Endothelial cell of umbilical vein (primary cell): Measurements from ENCODE around the gene PYGO2. TPM values are rescaled to one million over a fixed set of nuclear protein-coding genes. Genes with fewer than 3 reads are reported as not detected.

Experiments
- BruUV-seq: library from RNA; stranded (reverse); fragments of 400-500 nt; replicated peaks from 2 replicates; lab custom pipeline; 2021; lab: Mats Ljungman, UMichigan
- CTCF ChIA-PET: fragments of 300-600, 350-600 bp; sonication (Branson Sonifier 250); formaldehyde crosslinking; loops from one replicate; lab custom pipeline; 2021; ENCODE audit warnings: antibody characterized with exemption, inconsistent platforms; lab: Charles Lee
- POLR2A ChIA-PET: fragments of 300-600, 350-600 bp; sonication (Branson Sonifier 250); formaldehyde crosslinking; loops from one replicate; lab custom pipeline; 2021; ENCODE audit warnings: antibody characterized with exemption, inconsistent platforms; lab: Charles Lee
- DNase-seq: peaks from one replicate; pipeline ENCODE4 v3.0.0-alpha.2; 2011; ENCODE audit warnings: low read depth, low spot score
- FAIRE-seq: peaks from 2 replicates; lab custom pipeline; 2011; peaks lifted over from hg19 to GRCh38; lab: Jason Lieb, UNC
- H2AFZ ChIP-seq: 2 replicates; pipeline ENCODE4 v1.6.0; 2012; ENCODE audit warnings: low read depth, low read length, control low read depth, inconsistent platforms
- H3K27ac ChIP-seq: 2 replicates; pipeline ENCODE4 v1.5.1; 2011; ENCODE audit warnings: low read depth, mild to moderate bottlenecking, control low read depth, low read length, moderate library complexity; ENCODE audit not compliant: insufficient read depth
- H3K27me3 ChIP-seq, 2 experiments: 2 replicates each; pipeline versions ENCODE4 v1.6.0 to v1.6.1; 2011; ENCODE audit warnings: low read length in 2 of 2, mixed read lengths in 1 of 2; ENCODE audit not compliant: control insufficient read depth in 2 of 2, insufficient read depth in 2 of 2
- H3K36me3 ChIP-seq, 2 experiments: 2 replicates in 1 of 2; 3 replicates in 1 of 2; pipeline ENCODE4 v1.5.1; 2011; ENCODE audit warnings: low read length in 2 of 2, mild to moderate bottlenecking in 1 of 2, moderate library complexity in 1 of 2; ENCODE audit not compliant: control insufficient read depth in 2 of 2, insufficient read depth in 2 of 2; ENCODE audit errors: extremely low read depth in 1 of 2
- H3K4me1 ChIP-seq: 3 replicates; pipeline ENCODE4 v1.5.1; 2011; ENCODE audit warnings: mild to moderate bottlenecking, low read length; ENCODE audit not compliant: control insufficient read depth, insufficient read depth; ENCODE audit errors: extremely low read depth
- H3K4me2 ChIP-seq: 2 replicates; pipeline ENCODE4 v1.6.1; 2011; ENCODE audit warnings: low read length, control low read depth, mixed read lengths; ENCODE audit not compliant: insufficient read depth
- H3K4me3 ChIP-seq, 3 experiments: fragments of 200-600 bp in 1 of 3; sonication (generic), shearing (Covaris generic) in 1 of 3; replicated peaks in 1 of 3; 2 replicates each; pipeline ENCODE4 v1.5.1; 2011 to 2016; ENCODE audit warnings: control low read depth in 3 of 3, low read length in 3 of 3, mild to moderate bottlenecking in 2 of 3, inconsistent platforms in 1 of 3, low read depth in 1 of 3, moderate library complexity in 1 of 3; ENCODE audit not compliant: insufficient read depth in 1 of 3
- H3K79me2 ChIP-seq: 2 replicates; pipeline ENCODE4 v1.6.0; 2012; ENCODE audit warnings: low read length, inconsistent platforms; ENCODE audit not compliant: control insufficient read depth, insufficient read depth
- H3K9ac ChIP-seq: replicated peaks from 2 replicates; pipeline ENCODE3; 2011; ENCODE audit warnings: low read length, control low read depth; ENCODE audit not compliant: insufficient read depth; ENCODE audit errors: extremely low read depth
- H3K9me1 ChIP-seq: replicated peaks from 3 replicates; pipeline ENCODE4 v1.6.0; 2011; ENCODE audit warnings: mild to moderate bottlenecking, low read length; ENCODE audit not compliant: control insufficient read depth, insufficient read depth; ENCODE audit errors: extremely low read depth
- H3K9me3 ChIP-seq: replicated peaks from 2 replicates; pipeline ENCODE4 v1.5.1; 2012; ENCODE audit warnings: low read length, inconsistent platforms; ENCODE audit not compliant: control insufficient read depth, insufficient read depth
- H4K20me1 ChIP-seq: replicated peaks from 2 replicates; pipeline ENCODE3; 2011; ENCODE audit warnings: mild to moderate bottlenecking, low read length; ENCODE audit not compliant: control insufficient read depth, insufficient read depth; ENCODE audit errors: extremely low read depth
- CTCF ChIP-seq, 2 donors: IDR thresholded peaks; 1 replicate in 1 of 2; 2 replicates in 1 of 2; pipeline ENCODE4 v1.5.1; 2011; ENCODE audit warnings: low read length in 2 of 2, mild to moderate bottlenecking in 2 of 2, moderate library complexity in 2 of 2, control low read depth in 1 of 2, inconsistent platforms in 1 of 2, low read depth in 1 of 2; ENCODE audit not compliant: insufficient read depth in 1 of 2; ENCODE audit errors: extremely low read depth in 1 of 2
- EZH2 ChIP-seq: IDR thresholded peaks from 2 replicates; pipeline ENCODE4 v1.6.1; 2012; ENCODE audit warnings: borderline replicate concordance, low read depth, mild to moderate bottlenecking, moderate library complexity, low read length, inconsistent platforms; ENCODE audit not compliant: severe bottlenecking
- JUN ChIP-seq: IDR thresholded peaks from 2 replicates; pipeline ENCODE4 v1.6.1; 2011; ENCODE audit warnings: borderline replicate concordance, low read depth; ENCODE audit not compliant: insufficient read length, insufficient read depth
- MAX ChIP-seq: IDR thresholded peaks from 2 replicates; pipeline ENCODE4 v1.6.1; 2011; ENCODE audit not compliant: insufficient read depth, insufficient read length
- POLR2AphosphoS5 ChIP-seq: IDR thresholded peaks from 2 replicates; pipeline ENCODE4 v1.6.1; 2012; ENCODE audit warnings: low read depth, mild to moderate bottlenecking, control low read depth, low read length, moderate library complexity; ENCODE audit not compliant: insufficient read depth
- dilution Hi-C: fragments of 300-500 bp; cut with MboI; formaldehyde crosslinking; loops from one replicate; pipeline ENCODE4 v1.15.0; 2019; ENCODE audit warnings: low sequenced_read_pairs; ENCODE audit not compliant: extremely low pct_ligation_motif_present
- intact Hi-C: fragments of 100-400 bp; cut with micrococcal nuclease; formaldehyde crosslinking; loops from one replicate; pipeline ENCODE4 v1.10.0; 2022
- polyA plus RNA-seq, 4 experiments: library from polyadenylated mRNA; depleted of rRNA in 3 of 4; stranded (reverse) in 3 of 4; unstranded in 1 of 4; fragments of >200 nt; gene quantifications; 2 replicates each; pipeline versions ENCODE4 v1.2.1 to v1.2.3, GENCODE V29; 2011 to 2012; ENCODE audit warnings: missing spikeins in 1 of 4
- total RNA-seq: library from RNA; stranded (reverse); gene quantifications from 2 replicates; pipeline ENCODE4 v1.2.3, GENCODE V29; 2021

The PYGO2 gene
- total and polyA plus RNA-seq, 2 donors (not counting 3 experiments of a cell fraction or from before 2014, with no cell fraction given), result 19.3 to 21.5 TPM

- dilution Hi-C loops, result no loop called here
- Histone ChIP-seq H3K9me1 (no peaks in the 10 kb centered on the region), H3K27ac (no peak overlapping the region), H2AFZ (no peak overlapping the region), H3K4me2 (no peak overlapping the region), H3K9me3 (no peaks in the 10 kb centered on the region), H3K4me3 (no peak overlapping the region), H3K27me3 (no peaks in the 10 kb centered on the region), H3K36me3 (no peaks in the 10 kb centered on the region), H3K79me2 (peaks cover 11% of the 10 kb centered on the region), H4K20me1 (no peaks in the 10 kb centered on the region), H3K9ac (no peak overlapping the region), H3K4me1 (peaks cover 10% of the 10 kb centered on the region)
- POLR2A ChIA-PET, result no interaction called here
- TF ChIP-seq POLR2AphosphoS5, result no peak
- no peak for TF ChIP-seq JUN
- no peak for TF ChIP-seq MAX
- no peak for TF ChIP-seq EZH2
- TF ChIP-seq CTCF (IDR thresholded peaks at IDR 0.05; ENCODE audit: extremely low read depth in 1 of 2, insufficient read depth in 1 of 2, low read depth in 1 of 2, low read length in 2 of 2), result no peak
- FAIRE-seq (no peak), DNase-seq (no peak)
- CTCF ChIA-PET, result interaction anchor here (4.3 kb wide), 1 partner anchor 8 kb away, joined by 40 read pairs; no protein-coding TSS in a partner anchor
- BruUV-seq, result no TSS peak
- intact Hi-C loops, result no loop called here
Measured at GRCh38 chr1:155009221-155009711, 47.7 kb upstream of the PYGO2 start.
